HG02571 (cell line): ENCODE measurements around the gene OR2T10.
"Not testable (repeated sequence)": the region's sequence is repeated elsewhere in the genome, so short reads cannot be mapped to it uniquely, and the experiment has no call there.

Source experiments
- ATAC-seq: cut with Tn5 transposase; IDR thresholded peaks from one replicate; pipeline ENCODE4 v1.9.1; 2021; ENCODE audit warnings: mild to moderate bottlenecking, moderate library complexity; ENCODE audit not compliant: unreplicated experiment

The OR2T10 gene

GRCh38 chr1:248596615-248597014 is 885 bp downstream of the OR2T10 start:
- no peak for ATAC-seq

DNA sequence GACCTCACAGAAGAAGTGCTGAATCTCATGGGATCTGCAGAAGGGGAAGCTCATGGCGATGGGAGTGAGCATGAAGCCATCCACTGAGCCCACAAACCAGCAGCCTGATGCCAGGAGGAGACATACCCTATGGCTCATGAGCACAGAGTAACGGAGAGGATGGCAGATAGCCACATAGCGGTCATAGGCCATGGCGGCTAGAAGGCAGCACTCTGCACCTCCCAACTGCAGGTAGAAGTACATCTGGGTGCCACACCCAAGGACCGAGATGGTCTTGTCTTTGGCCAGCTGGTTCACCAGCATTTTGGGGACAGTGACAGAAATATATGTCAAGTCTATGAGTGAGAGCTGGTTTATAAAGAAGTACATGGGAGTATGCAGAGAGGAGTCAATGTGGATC is 4.3 kb downstream of the OR2T10 start:
- ATAC-seq = no peak

DNA sequence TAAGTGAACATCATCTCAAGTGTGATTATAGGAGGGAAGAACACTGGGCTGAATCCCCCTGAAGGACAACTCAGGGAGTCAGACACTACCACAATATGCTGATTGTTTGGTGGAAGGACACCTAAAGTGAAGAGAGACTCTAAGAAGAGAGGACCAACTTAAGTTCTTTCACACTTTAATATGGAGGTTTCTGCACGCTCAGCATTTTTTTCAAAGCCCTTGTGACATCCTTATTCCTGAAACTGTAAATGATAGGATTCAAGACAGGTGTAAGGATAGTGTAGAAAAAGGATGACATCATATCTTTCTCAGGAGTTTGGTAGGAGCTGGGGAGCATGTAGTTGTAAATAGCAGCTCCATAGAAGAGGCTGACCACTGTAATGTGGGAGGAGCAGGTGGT is 4.8 kb downstream of the OR2T10 start:
- no peak for ATAC-seq

GRCh38 chr1:248590055-248590454 is 7.4 kb downstream of the OR2T10 start:
- no peak for ATAC-seq

GRCh38 chr1:248589334-248589733 is 8.2 kb downstream of the OR2T10 start:
- no peak for ATAC-seq

- no peak for ATAC-seq
Observed at GRCh38 chr1:248585266-248585665, 12.2 kb downstream of the OR2T10 start.

- no peak for ATAC-seq
Observed at GRCh38 chr1:248576260-248576980, 21.1 kb downstream of the OR2T10 start.

DNA sequence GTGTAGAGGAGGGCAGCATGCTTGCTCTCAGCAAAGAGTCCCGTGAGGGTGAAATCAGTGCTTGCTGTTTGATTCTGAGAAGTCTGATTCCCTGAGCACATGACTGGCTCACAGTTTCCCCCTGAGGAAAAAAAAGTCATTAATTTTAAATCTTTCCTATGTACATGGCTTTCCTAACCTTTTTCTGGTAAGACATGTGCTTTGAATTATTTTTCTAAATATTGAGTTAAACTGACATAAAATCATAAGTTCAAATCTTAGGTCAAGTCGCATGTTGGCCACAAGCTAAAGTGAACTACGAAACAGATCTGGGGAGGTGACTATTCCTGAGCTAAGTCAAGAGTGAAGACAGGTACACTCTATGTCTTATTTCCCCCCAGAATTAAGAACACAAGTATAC is 22.8 kb downstream of the OR2T10 start, which contains the start of gene OR2T34:
TSS of gene OR2T34 (minus strand) at position 101 of the 400 bp plus-strand sequence. CDS start at position 101, 0 bp downstream.
- ATAC-seq = not testable (repeated sequence)

DNA sequence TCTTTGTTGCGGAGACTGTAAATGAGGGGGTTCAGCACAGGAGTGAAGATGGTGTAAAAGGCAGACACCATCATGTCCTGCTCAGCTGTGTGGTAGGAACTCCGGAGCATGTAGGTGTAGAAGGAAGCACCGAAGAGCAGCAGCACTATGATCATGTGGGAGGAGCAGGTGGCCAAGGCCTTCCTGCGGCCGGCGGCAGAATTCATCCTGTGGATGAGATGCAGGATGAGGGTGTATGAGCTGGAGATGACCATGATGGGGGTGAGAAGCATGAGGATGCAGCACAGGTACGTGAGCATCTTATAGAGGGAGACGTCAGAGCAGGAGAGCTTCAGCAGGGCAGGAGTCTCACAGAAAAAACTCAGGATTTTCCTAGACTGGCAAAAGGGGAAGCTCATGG is 23.6 kb downstream of the OR2T10 start:
- ATAC-seq = not testable (repeated sequence)

GRCh38 chr1:248572049-248572448 is 25.5 kb downstream of the OR2T10 start:
- not testable (repeated sequence) for ATAC-seq

DNA sequence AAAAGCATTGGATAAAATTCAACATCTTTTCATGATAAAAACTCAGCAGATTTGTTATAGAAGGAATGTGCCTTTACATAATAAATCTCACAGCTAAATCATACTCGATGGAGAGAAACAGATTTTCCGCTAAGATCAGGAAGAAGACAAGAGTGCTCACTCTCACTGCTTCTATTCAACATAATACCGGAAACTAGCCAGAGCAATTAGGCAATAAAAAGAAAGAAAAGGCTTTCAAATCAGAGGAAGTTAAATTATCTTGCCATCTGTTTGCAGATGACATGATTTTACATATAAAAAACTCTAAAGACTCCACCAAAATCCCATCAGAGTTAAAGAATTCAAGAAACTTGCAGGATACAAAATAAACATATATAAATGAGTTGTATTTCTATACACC is 26.7 kb downstream of the OR2T10 start:
- not testable (repeated sequence) for ATAC-seq

DNA sequence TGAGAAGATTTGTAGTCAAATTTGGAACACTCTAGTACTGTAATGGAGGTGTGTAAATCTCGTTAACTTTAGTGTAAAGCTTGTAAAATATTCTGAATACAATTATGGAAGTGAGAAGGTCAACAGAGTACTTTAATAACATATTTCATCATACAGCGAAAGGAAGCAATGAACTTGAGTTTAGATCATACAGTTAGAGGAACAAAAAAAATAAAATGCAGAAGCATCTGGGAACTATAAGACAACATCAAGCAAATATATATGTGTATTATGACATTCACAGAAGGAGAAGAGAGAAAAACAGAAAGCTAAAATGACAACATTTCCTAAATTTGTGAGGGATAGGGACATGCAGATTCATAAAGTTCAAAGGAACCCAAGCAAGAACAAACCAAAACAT is 28.5 kb downstream of the OR2T10 start:
- ATAC-seq = not testable (repeated sequence)

GRCh38 chr1:248565530-248566373 is 31.7 kb downstream of the OR2T10 start:
- ATAC-seq = not testable (repeated sequence)

DNA sequence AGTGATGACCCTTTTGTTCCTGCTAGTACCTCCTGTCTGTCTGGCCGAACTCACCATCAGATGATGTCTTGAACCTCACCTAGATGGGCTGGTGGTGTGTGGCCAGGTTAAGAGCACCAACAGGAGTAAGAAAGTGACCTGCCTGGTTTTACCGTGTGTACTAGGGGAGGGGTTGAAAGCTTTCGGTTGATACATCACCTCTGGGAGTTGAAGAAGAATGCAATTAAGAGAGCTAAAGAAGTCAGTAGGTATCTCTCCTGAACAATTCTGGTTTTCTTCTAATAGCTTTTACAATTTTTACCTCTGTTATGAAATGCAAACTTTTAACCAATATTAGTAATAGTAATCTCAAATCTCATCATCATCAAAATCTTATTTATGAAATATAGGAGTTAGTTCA is 34.8 kb downstream of the OR2T10 start, which contains the start of gene OR2T29:
TSS of gene OR2T29 (minus strand) at position 101 of the 400 bp plus-strand sequence. CDS start 3,281 bp downstream, outside the sequence.
- not testable (repeated sequence) for ATAC-seq

DNA sequence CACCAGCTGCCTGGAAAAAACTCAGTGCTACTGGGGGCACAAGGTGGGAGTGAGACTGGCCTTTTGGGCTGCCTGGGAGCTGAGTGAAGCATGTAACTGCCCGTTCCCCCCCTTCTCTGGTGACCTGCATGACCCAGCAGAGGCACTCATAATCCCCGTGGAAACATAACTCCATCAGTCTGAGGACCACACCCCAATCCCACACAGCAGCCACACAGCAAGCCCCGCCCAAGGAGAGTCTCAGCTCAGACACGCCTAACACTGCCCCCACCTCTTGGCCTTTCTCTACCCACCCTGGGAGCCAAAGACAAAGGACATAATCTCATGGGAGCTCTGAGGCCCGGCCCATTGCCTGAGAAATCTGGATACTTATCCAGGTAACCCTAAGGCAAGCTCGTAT is 46.5 kb downstream of the OR2T10 start:
- not testable (repeated sequence) for ATAC-seq

DNA sequence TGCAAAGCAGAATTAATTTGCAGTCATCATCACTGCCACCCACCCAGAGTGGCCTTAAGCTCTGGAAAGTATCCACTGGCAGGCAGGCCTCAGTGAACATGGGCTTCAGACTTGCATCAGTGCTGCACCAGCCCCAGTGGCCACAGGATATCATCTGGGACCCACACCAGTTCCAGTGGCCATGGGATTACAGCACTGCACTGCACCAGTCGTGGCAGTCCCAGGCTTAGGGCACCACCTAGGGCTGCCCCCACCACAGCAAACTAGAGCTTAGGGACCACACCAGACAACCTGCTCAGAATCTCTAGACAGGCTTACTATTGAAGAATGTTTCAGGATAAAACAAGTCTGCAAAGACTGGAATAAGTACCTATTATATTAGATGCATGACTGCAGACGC is 50.1 kb downstream of the OR2T10 start:
- ATAC-seq = not testable (repeated sequence)
